OCI-LY7 (cell line): ENCODE measurements around the gene ZKSCAN5. TPM values are rescaled to one million over a fixed set of nuclear protein-coding genes. Genes with fewer than 3 reads are reported as not detected.

Source experiments
- BruUV-seq: library from RNA; stranded (reverse); fragments of 400-500 nt; replicated peaks from 2 replicates; lab custom pipeline; 2021; lab: Mats Ljungman, UMichigan
- CTCF ChIA-PET: fragments of 300-600 bp; sonication (Branson Sonifier 250); formaldehyde crosslinking; loops from one replicate; lab custom pipeline; 2022; ENCODE audit warnings: antibody characterized with exemption; ENCODE audit not compliant: unreplicated experiment; lab: Charles Lee
- POLR2A ChIA-PET: fragments of 300-600 bp; sonication (Branson Sonifier 250); formaldehyde crosslinking; loops from one replicate; lab custom pipeline; 2022; ENCODE audit warnings: antibody characterized with exemption; lab: Charles Lee
- DNase-seq: peaks from one replicate; pipeline ENCODE4 v3.0.0-alpha.2; 2015; ENCODE audit warnings: low spot score
- H2AFZ ChIP-seq: fragments of 200-600 bp; sonication (generic), shearing (Covaris generic); 2 replicates; pipeline ENCODE4 v1.6.1; 2014; ENCODE audit warnings: mild to moderate bottlenecking, antibody characterized with exemption, low read length, moderate library complexity
- H3K27ac ChIP-seq: fragments of 200-600 bp; sonication (generic); 2 replicates; pipeline ENCODE4 v1.5.1; 2014; ENCODE audit warnings: mixed run types, low read depth, mild to moderate bottlenecking, moderate library complexity, low read length, inconsistent platforms; ENCODE audit not compliant: poor library complexity, severe bottlenecking
- H3K36me3 ChIP-seq: fragments of 200-600 bp; sonication (generic); 2 replicates; pipeline ENCODE4 v1.6.1; 2014; ENCODE audit warnings: mild to moderate bottlenecking, antibody characterized with exemption, low read length, moderate library complexity, mixed read lengths; ENCODE audit not compliant: insufficient read depth
- H3K4me1 ChIP-seq: fragments of 200-600 bp; sonication (generic); 2 replicates; pipeline ENCODE4 v1.5.1; 2014; ENCODE audit warnings: mild to moderate bottlenecking, low read length; ENCODE audit not compliant: insufficient read depth, poor library complexity, severe bottlenecking
- H3K4me2 ChIP-seq: fragments of 200-600 bp; sonication (generic); 2 replicates; pipeline ENCODE4 v1.6.1; 2014; ENCODE audit warnings: mild to moderate bottlenecking, low read length
- H3K4me3 ChIP-seq: fragments of 200-600 bp; sonication (generic); 2 replicates; pipeline ENCODE4 v1.5.1; 2014; ENCODE audit warnings: mild to moderate bottlenecking, low read depth, low read length; ENCODE audit not compliant: poor library complexity, severe bottlenecking
- H3K79me2 ChIP-seq: fragments of 200-600 bp; sonication (generic); 2 replicates; pipeline ENCODE4 v1.6.1; 2016; ENCODE audit warnings: low read depth, mild to moderate bottlenecking, low read length, moderate library complexity, mixed read lengths; ENCODE audit not compliant: insufficient read depth
- H3K9me2 ChIP-seq: fragments of 200-600 bp; sonication (generic); 2 replicates; pipeline ENCODE4 v1.6.1; 2016; ENCODE audit warnings: mild to moderate bottlenecking, low read length, mixed read lengths; ENCODE audit not compliant: insufficient read depth
- H3K9me3 ChIP-seq: fragments of 200-600 bp; sonication (generic); 2 replicates; pipeline ENCODE4 v1.6.1; 2014; ENCODE audit warnings: mild to moderate bottlenecking, mixed run types, low read length, mixed read lengths
- H4K20me1 ChIP-seq: fragments of 200-600 bp; sonication (generic); 2 replicates; pipeline ENCODE4 v1.6.1; 2014; ENCODE audit warnings: mild to moderate bottlenecking, antibody characterized with exemption, low read length, moderate library complexity, mixed read lengths; ENCODE audit not compliant: insufficient read depth
- EZH2phosphoT487 ChIP-seq: fragments of 200-600 bp; sonication (generic); IDR thresholded peaks from 2 replicates; pipeline ENCODE4 v1.6.1; 2018; ENCODE audit warnings: low read depth, borderline replicate concordance, mild to moderate bottlenecking, mixed run types, antibody characterized with exemption, low read length, moderate library complexity, mixed read lengths
- intact Hi-C: fragments of 100-400 bp; cut with micrococcal nuclease; formaldehyde crosslinking; loops from one replicate; pipeline ENCODE4 v1.10.0; 2022; ENCODE audit not compliant: unreplicated experiment
- total RNA-seq, 2 experiments: library from RNA; depleted of rRNA in 1 of 2; stranded (reverse); fragments of >200 nt in 1 of 2; shearing (Covaris generic) in 1 of 2; gene quantifications; 2 replicates each; pipeline ENCODE4 v1.2.3, GENCODE V29; 2014 to 2022
- TF ChIP-seq, protein P1 (sequence below): fragments of 200-600 bp; sonication (generic); conservative IDR thresholded peaks from 2 replicates; pipeline ENCODE4 v1.5.1; 2014; ENCODE audit warnings: mild to moderate bottlenecking, antibody characterized with exemption, low read length, moderate library complexity, mixed read lengths

ZKSCAN5 gene
- total RNA-seq, 2 experiments from 2014 or later: 12.2 to 14.5 TPM

DNA sequence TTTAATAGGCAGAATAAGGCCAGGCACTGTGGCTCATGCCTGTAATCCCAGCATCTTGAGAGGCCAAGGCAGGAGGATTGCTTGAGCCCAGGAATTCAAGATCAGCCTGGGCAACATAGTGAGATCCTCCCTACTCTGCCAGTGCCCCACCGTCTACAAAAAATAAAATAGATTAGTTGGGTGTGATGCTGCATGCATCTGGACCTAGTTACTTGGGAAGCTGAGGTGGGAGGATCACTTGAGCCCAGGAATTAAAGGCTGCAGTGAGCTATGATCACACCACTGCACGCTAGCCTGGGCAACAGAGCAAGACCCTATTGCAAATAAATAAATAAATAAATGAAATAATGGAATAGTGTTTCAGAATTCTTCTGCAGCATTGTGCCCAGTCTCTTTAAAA is 31.2 kb downstream of the ZKSCAN5 start:
- intact Hi-C loops: no loop called here
- no peak for TF ChIP-seq EZH2phosphoT487
- TF ChIP-seq, protein P1, sequence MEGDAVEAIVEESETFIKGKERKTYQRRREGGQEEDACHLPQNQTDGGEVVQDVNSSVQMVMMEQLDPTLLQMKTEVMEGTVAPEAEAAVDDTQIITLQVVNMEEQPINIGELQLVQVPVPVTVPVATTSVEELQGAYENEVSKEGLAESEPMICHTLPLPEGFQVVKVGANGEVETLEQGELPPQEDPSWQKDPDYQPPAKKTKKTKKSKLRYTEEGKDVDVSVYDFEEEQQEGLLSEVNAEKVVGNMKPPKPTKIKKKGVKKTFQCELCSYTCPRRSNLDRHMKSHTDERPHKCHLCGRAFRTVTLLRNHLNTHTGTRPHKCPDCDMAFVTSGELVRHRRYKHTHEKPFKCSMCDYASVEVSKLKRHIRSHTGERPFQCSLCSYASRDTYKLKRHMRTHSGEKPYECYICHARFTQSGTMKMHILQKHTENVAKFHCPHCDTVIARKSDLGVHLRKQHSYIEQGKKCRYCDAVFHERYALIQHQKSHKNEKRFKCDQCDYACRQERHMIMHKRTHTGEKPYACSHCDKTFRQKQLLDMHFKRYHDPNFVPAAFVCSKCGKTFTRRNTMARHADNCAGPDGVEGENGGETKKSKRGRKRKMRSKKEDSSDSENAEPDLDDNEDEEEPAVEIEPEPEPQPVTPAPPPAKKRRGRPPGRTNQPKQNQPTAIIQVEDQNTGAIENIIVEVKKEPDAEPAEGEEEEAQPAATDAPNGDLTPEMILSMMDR: no peak
- H3K4me1 ChIP-seq: no peaks in the 10 kb centered on the region
- H3K4me2 ChIP-seq: no peak overlapping the region
- no peaks in the 10 kb centered on the region for H3K9me3 ChIP-seq
- DNase-seq: no peak
- no peak overlapping the region for H3K27ac ChIP-seq
- ChIA-PET POLR2A (no interaction called here), CTCF (no interaction called here)
- BruUV-seq: no TSS peak
- no peaks in the 10 kb centered on the region for H4K20me1 ChIP-seq
- H3K36me3 ChIP-seq: peaks cover 21% of the 10 kb centered on the region
- H2AFZ ChIP-seq: no peak overlapping the region
- no peaks in the 10 kb centered on the region for H3K9me2 ChIP-seq
- no peaks in the 10 kb centered on the region for H3K79me2 ChIP-seq
- no peak overlapping the region for H3K4me3 ChIP-seq

DNA sequence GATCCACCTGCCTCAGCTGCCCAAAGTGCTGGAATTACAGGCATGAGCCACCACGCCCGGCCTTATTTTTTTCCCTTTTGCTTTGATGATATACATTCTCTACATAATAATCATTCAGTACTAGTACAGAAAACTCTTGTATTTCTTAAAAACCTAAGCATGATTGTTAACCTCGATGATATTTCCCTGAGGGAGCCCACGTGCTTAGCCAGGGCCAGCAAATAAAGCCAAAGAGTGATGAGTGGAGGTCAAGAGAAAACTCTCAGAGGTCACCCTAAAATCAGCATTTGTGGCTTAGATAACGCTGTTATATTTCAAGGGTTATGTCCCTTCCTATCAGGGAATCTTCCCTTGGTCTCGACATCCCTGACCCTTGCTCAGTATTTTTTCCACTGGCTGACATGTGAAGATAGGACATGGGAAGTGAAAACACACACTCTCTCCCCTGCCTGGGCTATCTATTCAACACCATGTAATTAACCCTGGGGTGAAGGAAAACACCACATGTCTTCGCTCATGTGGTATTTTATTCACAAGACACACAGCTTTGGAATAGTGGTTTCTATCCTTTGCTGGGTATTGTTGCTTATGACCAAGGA is 34.9 kb downstream of the ZKSCAN5 start:
- H3K27ac ChIP-seq: no peak overlapping the region
- no peaks in the 10 kb centered on the region for H3K36me3 ChIP-seq
- no peak overlapping the region for H2AFZ ChIP-seq
- no peak overlapping the region for H3K4me2 ChIP-seq
- no peaks in the 10 kb centered on the region for H3K4me1 ChIP-seq
- H4K20me1 ChIP-seq: no peaks in the 10 kb centered on the region
- intact Hi-C loops: no loop called here
- DNase-seq: no peak
- ChIA-PET CTCF (no interaction called here), POLR2A (interaction anchor here (0.6 kb wide), 1 partner anchor 865 kb away, joined by 5 read pairs; no protein-coding TSS in a partner anchor)
- no peaks in the 10 kb centered on the region for H3K9me3 ChIP-seq
- no peaks in the 10 kb centered on the region for H3K9me2 ChIP-seq
- no peaks in the 10 kb centered on the region for H3K79me2 ChIP-seq
- BruUV-seq: no TSS peak
- TF ChIP-seq, protein P1: no peak
- no peak for TF ChIP-seq EZH2phosphoT487
- no peak overlapping the region for H3K4me3 ChIP-seq

DNA sequence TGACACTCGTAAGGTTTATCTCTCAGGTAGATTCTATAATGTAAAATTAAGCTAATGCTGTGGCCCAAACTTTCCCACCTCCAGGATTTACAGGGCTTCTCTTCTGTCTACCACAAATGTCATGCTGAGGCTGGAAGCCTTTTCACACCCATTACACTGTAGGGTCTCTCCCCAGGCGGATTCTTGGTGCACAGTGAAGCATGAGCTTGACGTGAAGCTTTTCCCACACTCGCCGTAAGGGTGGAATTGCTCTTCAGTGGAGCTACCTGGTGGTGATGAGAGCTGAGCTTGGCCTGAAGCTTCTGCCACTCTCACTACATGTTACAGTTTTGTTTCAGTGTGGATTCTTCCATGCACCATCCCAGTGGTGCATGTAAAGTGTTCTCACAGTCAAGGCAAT is 36.1 kb downstream of the ZKSCAN5 start:
- no peak overlapping the region for H3K4me2 ChIP-seq
- ChIA-PET CTCF (no interaction called here), POLR2A (interaction anchor here (0.5 to 1.5 kb wide), 2 partner anchors 17 to 19 kb away, joined by 3 read pairs; no protein-coding TSS in a partner anchor)
- no peak overlapping the region for H2AFZ ChIP-seq
- DNase-seq: no peak
- intact Hi-C loops: no loop called here
- H3K36me3 ChIP-seq: no peaks in the 10 kb centered on the region
- no TSS peak for BruUV-seq
- TF ChIP-seq, protein P1: no peak
- no peak for TF ChIP-seq EZH2phosphoT487
- H3K79me2 ChIP-seq: no peaks in the 10 kb centered on the region
- no peaks in the 10 kb centered on the region for H3K9me2 ChIP-seq
- no peak overlapping the region for H3K4me3 ChIP-seq
- H3K9me3 ChIP-seq: no peaks in the 10 kb centered on the region
- H3K4me1 ChIP-seq: no peaks in the 10 kb centered on the region
- no peaks in the 10 kb centered on the region for H4K20me1 ChIP-seq
- no peak overlapping the region for H3K27ac ChIP-seq
